Kidney (tissue), 14 donors: ENCODE data around the gene PAX3. TPM values are rescaled to one million over a fixed set of nuclear protein-coding genes. Genes with fewer than 3 reads are reported as not detected.

ENCODE experiments used
- DNase-seq, 5 donors: peaks; one replicate each; pipeline ENCODE4 v3.0.0-alpha.2; 2013 to 2020
- FAIRE-seq: peaks from 2 replicates; lab custom pipeline; 2012; peaks lifted over from hg19 to GRCh38; lab: Jason Lieb, UNC
- H3K27ac ChIP-seq, 2 donors: one replicate each; pipeline ENCODE4 v1.7.0; 2013; ENCODE audit warnings: low read depth in 2 of 2, low read length in 2 of 2, inconsistent platforms in 1 of 2
- H3K27me3 ChIP-seq: one replicate; pipeline ENCODE4 v1.7.1; 2013; ENCODE audit warnings: low read length, inconsistent platforms; ENCODE audit not compliant: control insufficient read depth, insufficient read depth
- H3K36me3 ChIP-seq, 3 donors: one replicate each; pipeline versions ENCODE4 v1.7.0 to v1.7.1; 2013; ENCODE audit warnings: low read length in 3 of 3, control low read depth in 1 of 3, inconsistent platforms in 1 of 3; ENCODE audit not compliant: insufficient read depth in 3 of 3, control insufficient read depth in 2 of 3
- H3K4me1 ChIP-seq, 3 donors: one replicate each; pipeline versions ENCODE4 v1.7.0 to v1.7.1; 2013; ENCODE audit warnings: low read length in 3 of 3, inconsistent platforms in 1 of 3, low read depth in 1 of 3; ENCODE audit not compliant: control insufficient read depth in 2 of 3, insufficient read depth in 2 of 3
- H3K4me3 ChIP-seq, 3 donors: one replicate each; pipeline versions ENCODE4 v1.7.0 to v1.8.1; 2013; ENCODE audit warnings: low read length in 3 of 3, control low read depth in 1 of 3, inconsistent platforms in 1 of 3
- H3K9ac ChIP-seq, 3 donors: one replicate each; pipeline versions ENCODE4 v1.7.0 to v1.7.1; 2013; ENCODE audit warnings: low read length in 3 of 3, control low read depth in 1 of 3, inconsistent platforms in 1 of 3
- H3K9me3 ChIP-seq, 3 donors: one replicate each; pipeline versions ENCODE4 v1.7.0 to v1.7.1; 2013; ENCODE audit warnings: low read length in 3 of 3, control low read depth in 1 of 3, inconsistent platforms in 1 of 3; ENCODE audit not compliant: control insufficient read depth in 2 of 3, insufficient read depth in 1 of 3
- CTCF ChIP-seq: IDR thresholded peaks from 3 replicates; pipeline ENCODE4 v1.5.1; 2012; ENCODE audit warnings: mild to moderate bottlenecking, moderate library complexity, borderline replicate concordance; ENCODE audit not compliant: insufficient read depth; ENCODE audit errors: extremely low read depth
- intact Hi-C: fragments of 100-400 bp; cut with DNase I; formaldehyde crosslinking; loops from one replicate; pipeline ENCODE4 v1.11.1; 2022
- polyA plus RNA-seq: library from polyadenylated mRNA; stranded (reverse); fragments of 350-450 nt; fragmentation: Illumina TruSeq; extraction: RNeasy Lipid Tissue Mini Kit (QIAGEN cat#74804); gene quantifications from one replicate; pipeline ENCODE4 v1.2.3, GENCODE V29; 2014; ENCODE audit warnings: low read depth, low replicate concordance; ENCODE audit not compliant: insufficient read depth
- total RNA-seq: library from RNA; stranded (reverse); fragmentation: NEBNext Ultra II Directional; extraction: Animal tissue kit (Norgen Biotek cat#: 25700); gene quantifications from one replicate; pipeline ENCODE4 v1.2.1, GENCODE V29; 2021
- donor health status: control.
- donor health status: control.
- donor health status: control.
- donor health status: control.
- donor health status: control.
- donor health status: DM: yes; HTN: yes; CAD: no.
- donor health status: Normal renal cell carcinoma (clear cell type).

Gene PAX3
- total and polyA plus RNA-seq, 2 donors from 2014 or later = not detected

DNA sequence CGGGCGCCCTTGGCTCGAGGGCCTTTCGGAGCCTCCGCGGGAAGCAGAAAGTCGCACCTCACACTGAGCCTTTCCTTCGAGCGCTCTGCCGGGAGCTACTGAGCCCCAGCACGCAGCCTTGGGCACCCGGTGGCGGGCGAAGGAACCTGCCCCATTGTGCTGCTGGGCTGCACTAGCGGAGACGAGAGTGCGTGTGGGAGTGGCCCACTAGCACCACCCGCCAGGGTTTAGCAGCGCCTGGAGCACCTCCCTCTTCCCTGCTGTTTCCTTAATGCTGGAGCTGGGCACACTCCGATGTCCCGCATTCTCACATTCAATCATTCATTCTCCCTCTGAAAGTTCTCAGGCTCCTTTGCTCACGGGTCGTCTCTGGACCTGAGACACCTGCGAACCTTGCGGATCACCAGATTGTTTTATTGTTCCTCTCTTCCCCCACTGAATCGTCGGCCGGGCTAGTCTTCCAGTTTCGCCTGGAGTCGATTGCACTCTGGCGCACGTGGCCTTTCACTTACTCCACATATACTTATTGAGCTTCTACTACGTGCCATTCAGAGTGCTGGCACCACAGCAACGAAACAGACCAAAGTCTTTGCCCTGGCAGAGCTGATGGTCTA, 8.5 kb upstream of the PAX3 start:
- Histone ChIP-seq H3K4me1 (peaks cover 0 to 15% (median 4%) of the 10 kb centered on the region in 3 donors), H3K36me3 (no peaks in the 10 kb centered on the region), H3K27ac (no peak overlapping the region), H3K4me3 (no peak overlapping the region), H3K27me3 (peaks cover 90% of the 10 kb centered on the region), H3K9me3 (no peaks in the 10 kb centered on the region), H3K9ac (no peak overlapping the region)
- intact Hi-C loops = no loop called here
- TF ChIP-seq CTCF = no peak
- peak in 2 of 5 donors; percentile 30 to 39 for DNase-seq
- no peak for FAIRE-seq

DNA sequence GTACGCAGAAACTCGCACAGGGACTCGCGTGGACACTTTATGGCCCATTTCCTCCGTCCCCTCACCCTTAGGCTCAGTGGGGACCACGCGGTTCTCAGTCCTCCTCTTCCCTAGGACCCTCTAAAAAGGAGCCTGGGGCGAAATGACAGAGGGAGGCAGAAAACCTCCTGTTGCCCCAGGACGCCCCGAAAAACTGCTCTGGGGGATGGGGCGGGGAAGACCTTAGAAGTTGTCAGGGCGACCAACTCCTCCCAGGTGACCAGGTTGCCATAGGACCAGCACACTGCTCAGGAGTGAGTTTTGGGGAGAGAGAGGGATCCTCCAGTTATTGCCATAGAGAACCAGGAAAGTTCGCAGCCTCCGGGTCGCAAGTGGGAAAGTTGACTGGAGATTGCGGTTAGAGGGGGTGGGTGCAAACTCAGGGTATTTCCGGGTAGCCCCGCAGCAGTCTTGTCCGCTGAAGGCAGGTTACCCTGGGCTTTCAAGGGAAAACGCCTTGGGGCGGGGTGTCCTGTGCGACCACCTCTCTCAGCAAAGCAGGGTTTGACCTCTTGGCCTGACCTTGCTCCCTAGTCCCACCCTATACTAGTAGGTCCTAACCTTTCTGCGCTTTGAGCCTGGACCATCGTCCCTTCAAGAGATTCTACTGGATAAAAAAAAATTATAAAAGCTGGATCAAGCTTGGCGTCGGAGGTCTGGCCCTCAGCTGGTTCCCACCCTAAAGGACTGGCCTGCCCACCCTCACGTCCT, 7.8 kb upstream of the PAX3 start:
- H3K27ac ChIP-seq = no peak overlapping the region
- FAIRE-seq = no peak
- intact Hi-C loops = no loop called here
- H3K36me3 ChIP-seq = no peaks in the 10 kb centered on the region
- no peak overlapping the region for H3K9ac ChIP-seq
- H3K27me3 ChIP-seq = peaks cover 92% of the 10 kb centered on the region
- DNase-seq = no peak
- H3K9me3 ChIP-seq = no peaks in the 10 kb centered on the region
- H3K4me1 ChIP-seq = peaks cover 0 to 15% (median 4%) of the 10 kb centered on the region in 3 donors
- no peak for TF ChIP-seq CTCF
- H3K4me3 ChIP-seq = peak overlapping the region in 2 of 3 donors; percentile 24 to 48

GRCh38 chr2:222305516-222306392, 7.0 kb upstream of the PAX3 start:
- H3K9me3 ChIP-seq = no peaks in the 10 kb centered on the region
- no peak overlapping the region for H3K27ac ChIP-seq
- no peaks in the 10 kb centered on the region for H3K36me3 ChIP-seq
- intact Hi-C loops = no loop called here
- no peak overlapping the region for H3K9ac ChIP-seq
- H3K4me1 ChIP-seq = peaks cover 0 to 15% (median 4%) of the 10 kb centered on the region in 3 donors
- TF ChIP-seq CTCF = no peak
- peak overlapping the region in 2 of 3 donors; percentile 36 to 48 for H3K4me3 ChIP-seq
- DNase-seq (peak in 4 of 5 donors; percentile 66 to 86 (median 72)), FAIRE-seq (no peak)
- peaks cover 91% of the 10 kb centered on the region for H3K27me3 ChIP-seq
